HEK293 (cell line): ENCODE results near the gene PGR.

Experiments used
- CTCF ChIP-seq: fragments of 450-650 bp; formaldehyde crosslinking; IDR thresholded peaks from 2 replicates; pipeline ENCODE4 v1.5.1; 2016; ENCODE audit warnings: missing biosample characterization, missing genetic modification characterization
- ZNF140 ChIP-seq: fragments of 450-650 bp; formaldehyde crosslinking; IDR thresholded peaks from 2 replicates; pipeline ENCODE4 v1.5.1; 2016; ENCODE audit warnings: missing biosample characterization, missing genetic modification characterization
- ZSCAN23 ChIP-seq: fragments of 450-650 bp; formaldehyde crosslinking; IDR thresholded peaks from 2 replicates; pipeline ENCODE4 v1.5.1; 2016; ENCODE audit warnings: missing biosample characterization, missing genetic modification characterization

DNA sequence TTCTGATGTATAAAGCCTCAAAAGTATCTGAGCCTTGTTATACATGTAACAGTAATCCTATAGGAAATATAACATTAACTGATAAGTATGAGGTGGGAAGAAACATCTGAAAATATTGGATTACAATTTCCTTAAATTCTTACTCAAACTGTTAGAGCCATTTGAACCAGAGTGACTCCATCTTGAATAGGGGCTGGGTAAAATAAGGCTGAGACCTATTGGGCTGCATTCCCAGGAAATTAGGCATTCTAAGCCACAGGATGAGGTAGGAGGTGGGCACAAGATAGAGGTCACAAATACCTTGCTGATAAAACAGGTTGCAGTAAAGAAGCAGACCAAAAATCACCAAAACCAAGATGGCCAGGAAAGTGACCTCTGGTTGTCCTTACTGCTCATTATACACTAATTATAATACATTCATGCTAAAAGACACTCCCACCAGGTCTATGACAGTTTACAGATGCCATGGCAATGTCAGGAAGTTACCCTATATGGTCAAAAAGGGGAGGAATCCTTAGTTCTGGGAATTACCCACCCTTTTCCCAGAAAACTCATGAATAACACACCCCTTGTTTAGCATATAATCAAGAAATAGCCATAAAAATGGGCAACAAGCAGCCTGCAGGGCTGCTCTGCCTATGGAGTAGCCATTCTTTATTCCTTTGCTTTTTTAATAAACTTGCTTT is 114.9 kb downstream of the PGR start:
- TF ChIP-seq CTCF (no peak), ZSCAN23 (tag by site-specific recombination) (no peak), ZNF140 (tag by site-specific recombination) (no peak)
